HFF-Myc (cell line): ENCODE data around the gene CLCN3.

ENCODE experiments used
- DNase-seq: peaks from one replicate; pipeline ENCODE4 v3.0.0-alpha.2; 2011; ENCODE audit warnings: low read depth; ENCODE audit errors: extremely low read depth
- H3K4me3 ChIP-seq: replicated peaks from 2 replicates; pipeline ENCODE4 v1.5.1; 2011; ENCODE audit warnings: low read depth, mild to moderate bottlenecking, control low read depth, low read length
- TF ChIP-seq, protein P1 (sequence below): IDR thresholded peaks from 2 replicates; pipeline ENCODE4 v1.5.1; 2012; ENCODE audit warnings: mild to moderate bottlenecking, low read depth, low read length, control low read depth; ENCODE audit errors: missing control alignments

The CLCN3 gene

DNA sequence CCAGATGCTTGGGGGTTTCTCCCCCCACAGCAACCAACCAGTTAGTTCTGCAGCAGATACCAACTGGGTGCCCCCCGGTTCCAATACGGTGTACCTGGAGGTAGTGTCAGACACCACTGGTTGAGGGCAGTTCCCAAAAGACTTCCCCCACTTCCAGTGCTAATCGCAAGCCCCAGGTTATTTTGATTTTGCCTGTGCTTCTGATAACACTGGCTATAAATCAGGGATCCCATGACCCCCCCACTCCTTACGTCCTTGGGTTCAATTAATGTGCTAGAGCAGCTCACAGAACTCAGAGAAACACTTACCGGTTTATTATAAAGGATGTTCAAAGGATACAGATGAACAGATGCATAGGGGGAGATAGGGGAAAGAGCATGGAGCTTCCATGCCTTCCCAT, 5.5 kb downstream of the CLCN3 start:
- TF ChIP-seq, protein P1, sequence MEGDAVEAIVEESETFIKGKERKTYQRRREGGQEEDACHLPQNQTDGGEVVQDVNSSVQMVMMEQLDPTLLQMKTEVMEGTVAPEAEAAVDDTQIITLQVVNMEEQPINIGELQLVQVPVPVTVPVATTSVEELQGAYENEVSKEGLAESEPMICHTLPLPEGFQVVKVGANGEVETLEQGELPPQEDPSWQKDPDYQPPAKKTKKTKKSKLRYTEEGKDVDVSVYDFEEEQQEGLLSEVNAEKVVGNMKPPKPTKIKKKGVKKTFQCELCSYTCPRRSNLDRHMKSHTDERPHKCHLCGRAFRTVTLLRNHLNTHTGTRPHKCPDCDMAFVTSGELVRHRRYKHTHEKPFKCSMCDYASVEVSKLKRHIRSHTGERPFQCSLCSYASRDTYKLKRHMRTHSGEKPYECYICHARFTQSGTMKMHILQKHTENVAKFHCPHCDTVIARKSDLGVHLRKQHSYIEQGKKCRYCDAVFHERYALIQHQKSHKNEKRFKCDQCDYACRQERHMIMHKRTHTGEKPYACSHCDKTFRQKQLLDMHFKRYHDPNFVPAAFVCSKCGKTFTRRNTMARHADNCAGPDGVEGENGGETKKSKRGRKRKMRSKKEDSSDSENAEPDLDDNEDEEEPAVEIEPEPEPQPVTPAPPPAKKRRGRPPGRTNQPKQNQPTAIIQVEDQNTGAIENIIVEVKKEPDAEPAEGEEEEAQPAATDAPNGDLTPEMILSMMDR = no peak
- H3K4me3 ChIP-seq = no peak overlapping the region
- no peak for DNase-seq

DNA sequence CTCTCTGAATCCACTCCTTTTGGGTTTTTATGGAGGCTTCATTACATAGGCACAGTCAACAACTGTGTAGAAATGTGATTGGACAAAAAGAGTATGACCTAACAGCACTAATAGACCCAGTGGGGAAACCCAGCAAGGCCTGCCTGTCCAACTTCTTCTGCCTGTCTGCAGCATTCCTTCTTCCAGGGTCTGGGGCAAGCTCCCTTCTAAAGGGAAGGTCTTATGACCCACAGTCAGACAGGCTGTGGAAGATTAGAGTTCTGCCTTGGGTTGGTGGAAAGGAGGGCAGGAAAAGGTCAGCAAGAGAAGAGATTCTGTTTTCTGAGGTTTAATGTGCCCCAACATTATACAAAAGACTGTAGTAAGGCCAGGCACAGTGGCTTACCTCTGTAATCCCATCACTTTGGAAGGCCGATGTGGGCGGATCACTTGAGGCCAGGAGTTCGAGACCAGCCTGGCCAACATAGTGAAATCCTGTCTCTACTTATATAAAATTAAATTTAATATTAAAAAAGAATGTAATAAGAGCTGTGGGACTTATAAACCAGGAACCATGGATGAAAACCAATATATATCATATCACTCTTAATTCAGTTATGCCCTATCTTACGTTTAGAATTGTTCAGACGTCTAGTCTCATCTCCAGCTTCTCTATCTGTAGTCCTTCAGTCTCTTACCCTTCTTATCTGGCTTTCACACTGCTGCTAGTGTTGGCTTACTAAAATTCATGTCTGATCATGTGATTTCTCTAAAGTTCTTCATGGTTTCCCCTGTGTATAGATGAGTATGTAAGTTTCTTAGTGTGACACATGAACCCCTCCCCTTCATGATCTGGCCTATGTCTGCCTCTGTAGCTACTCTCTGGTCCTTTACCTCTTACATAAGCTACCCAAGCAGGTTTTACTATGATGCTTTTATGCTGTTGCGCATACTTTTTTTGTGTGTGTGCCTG, 6.2 kb downstream of the CLCN3 start:
- TF ChIP-seq, protein P1 = no peak
- H3K4me3 ChIP-seq = no peak overlapping the region
- DNase-seq = no peak

DNA sequence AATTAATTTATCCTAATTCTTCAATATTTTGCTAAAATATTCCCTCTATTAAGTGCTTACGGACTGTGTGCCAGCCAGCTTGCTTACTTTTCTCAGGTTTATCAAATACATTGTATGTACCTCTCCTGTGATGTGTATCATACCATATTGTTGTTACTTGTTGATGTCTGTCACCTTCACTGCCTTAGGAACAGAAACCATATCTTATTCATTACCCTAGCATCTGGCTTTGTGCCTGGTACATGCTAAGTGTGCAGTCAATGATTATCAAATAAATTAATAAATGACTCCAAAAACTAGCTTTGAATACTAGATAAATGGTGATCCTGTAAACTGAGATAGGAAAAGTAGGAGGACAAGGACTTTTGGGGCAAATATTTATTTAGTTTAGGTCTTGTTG, 6.9 kb downstream of the CLCN3 start:
- DNase-seq = no peak
- no peak overlapping the region for H3K4me3 ChIP-seq
- TF ChIP-seq, protein P1 = no peak

DNA sequence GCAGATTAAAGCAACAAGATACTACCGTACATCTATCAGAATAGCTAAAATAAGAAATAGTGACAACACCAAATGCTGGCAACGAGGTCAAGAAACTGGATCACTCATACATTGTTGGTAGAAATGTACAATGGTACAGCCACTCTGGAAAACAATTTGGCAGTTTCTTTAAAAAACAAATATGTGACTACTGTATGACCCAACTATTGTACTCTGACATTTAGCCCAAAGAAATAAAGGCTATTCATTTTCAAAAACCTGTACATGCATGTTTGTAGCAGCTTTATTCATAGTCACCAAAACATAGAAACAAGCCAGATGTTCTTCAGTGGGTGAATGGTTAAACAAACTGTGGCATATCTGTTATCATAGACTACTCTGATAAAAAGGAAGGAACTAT, 8.2 kb downstream of the CLCN3 start:
- DNase-seq = no peak
- TF ChIP-seq, protein P1 = no peak
- H3K4me3 ChIP-seq = no peak overlapping the region

DNA sequence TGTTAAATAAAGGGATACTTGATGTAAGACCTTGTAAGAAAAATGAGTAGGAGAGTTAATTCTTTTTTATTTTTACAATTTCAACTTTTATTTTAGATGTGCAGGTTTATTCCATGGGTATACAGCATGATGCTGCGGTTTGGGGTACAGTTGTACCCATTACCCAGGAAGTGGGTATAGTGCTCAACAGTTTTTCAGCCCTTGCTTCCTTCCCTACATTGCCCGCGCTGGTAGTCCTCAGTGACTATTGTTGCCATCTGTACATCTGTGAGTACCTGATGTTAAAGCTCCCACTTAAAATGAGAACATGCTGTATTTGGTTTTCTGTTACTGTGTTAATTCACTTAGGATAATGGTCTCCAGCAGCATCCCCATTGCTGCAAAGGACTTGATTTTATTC, 9.7 kb downstream of the CLCN3 start:
- TF ChIP-seq, protein P1 = no peak
- H3K4me3 ChIP-seq = no peak overlapping the region
- DNase-seq = no peak

DNA sequence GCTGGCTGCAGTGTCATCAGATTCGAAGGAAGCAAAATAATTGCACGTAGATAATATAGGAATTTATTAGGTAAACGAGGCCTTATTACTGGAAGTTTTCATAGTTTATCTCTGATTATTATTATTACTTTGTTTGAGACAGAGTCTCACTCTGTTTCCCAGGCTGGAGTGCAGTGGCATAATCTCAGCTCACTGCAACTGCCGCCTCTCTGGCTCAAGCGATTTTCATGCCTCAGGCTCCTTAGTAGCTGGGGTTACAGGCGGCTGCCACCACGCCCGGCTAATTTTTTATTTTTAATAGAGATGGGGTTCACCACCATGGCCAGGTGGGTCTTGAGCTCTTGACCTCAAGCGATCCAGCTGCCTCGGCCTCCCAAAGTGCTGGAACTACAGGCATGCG, 12.5 kb downstream of the CLCN3 start:
- no peak for DNase-seq
- no peak overlapping the region for H3K4me3 ChIP-seq
- TF ChIP-seq, protein P1 = no peak
